ENCODE measurements around the gene NLGN1. TPM values are rescaled to one million over a fixed set of nuclear protein-coding genes. Genes with fewer than 3 reads are reported as not detected.

NLGN1 gene
- total and polyA plus RNA-seq, 2 experiments from 2014 or later: 14.3 to 20.1 TPM

DNA sequence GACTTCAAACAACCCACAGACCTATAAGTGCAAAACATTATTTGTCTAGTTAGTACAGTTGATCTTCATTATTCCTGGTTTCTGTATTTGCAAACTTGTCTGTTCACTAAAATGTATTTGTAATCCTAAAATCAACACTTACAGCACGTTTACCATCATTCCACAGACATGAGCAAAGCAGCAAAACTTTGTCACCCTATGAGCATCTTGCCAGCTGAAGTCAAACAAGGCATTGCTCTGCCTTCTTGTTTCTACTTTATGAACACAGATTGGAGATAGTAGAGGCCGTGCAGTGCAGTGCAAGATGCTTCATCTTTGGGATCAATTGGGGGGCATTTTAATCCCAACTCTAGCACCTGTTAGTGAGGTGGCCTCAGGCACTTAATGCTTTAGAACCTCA lies 202.1 kb downstream of the NLGN1 start:
- Histone ChIP-seq H4K20me1 (ENCODE audit: insufficient read depth) (no peaks in the 10 kb centered on the region), H2AFZ (no peak overlapping the region), H3F3A (ENCODE audit: insufficient read depth) (no peaks in the 10 kb centered on the region), H3K4me3 (no peak overlapping the region), H3K27ac (no peak overlapping the region), H3K9me2 (ENCODE audit: insufficient read depth) (no peaks in the 10 kb centered on the region), H3K4me1 (ENCODE audit: insufficient read depth) (peaks cover 6% of the 10 kb centered on the region; the same call in 1 of the 2 replicates), H3K27me3 (replicated peaks; ENCODE audit: insufficient read depth) (no peaks in the 10 kb centered on the region), H3K9me3 (ENCODE audit: low read depth) (no peaks in the 10 kb centered on the region), H3K36me3 (ENCODE audit: low read depth) (no peaks in the 10 kb centered on the region), H3K79me2 (ENCODE audit: insufficient read depth) (no peaks in the 10 kb centered on the region), H3K4me2 (ENCODE audit: unreplicated experiment) (no peak overlapping the region), H3K9ac (no peak overlapping the region)
- in situ Hi-C loops (cut with MboI): no loop called here
- DNase-seq: peak; percentile 46
- TF ChIP-seq EZH2 (IDR thresholded peaks at IDR 0.05; ENCODE audit: insufficient read depth, poor library complexity, severe bottlenecking): no peak
- TF ChIP-seq EZH2phosphoT487 (IDR thresholded peaks at IDR 0.05; ENCODE audit: insufficient read depth, low read depth): no peak
- 53% methylated on average over 2 of the region's 2 CpGs for WGBS, 2 experiments (ENCODE audit: low coverage in 1 of 2, low lambda C conversion rate in 2 of 2, missing lambda C conversion rate in 2 of 2)

- no peaks in the 10 kb centered on the region for H3K9me3 ChIP-seq (ENCODE audit: low read depth)
- no peak overlapping the region for H3K4me2 ChIP-seq (ENCODE audit: unreplicated experiment)
- no peak for DNase-seq
- H2AFZ ChIP-seq: no peak overlapping the region
- no peak overlapping the region for H3K4me3 ChIP-seq
- no peaks in the 10 kb centered on the region for H3K79me2 ChIP-seq (ENCODE audit: insufficient read depth)
- H3K9me2 ChIP-seq (ENCODE audit: insufficient read depth): no peaks in the 10 kb centered on the region
- H3F3A ChIP-seq (ENCODE audit: insufficient read depth): no peaks in the 10 kb centered on the region
- H3K36me3 ChIP-seq (ENCODE audit: low read depth): no peaks in the 10 kb centered on the region
- in situ Hi-C loops (cut with MboI): no loop called here
- H4K20me1 ChIP-seq (ENCODE audit: insufficient read depth): no peaks in the 10 kb centered on the region
- H3K4me1 ChIP-seq (ENCODE audit: insufficient read depth): no peaks in the 10 kb centered on the region
- no peak overlapping the region for H3K27ac ChIP-seq
- TF ChIP-seq EZH2 (IDR thresholded peaks at IDR 0.05; ENCODE audit: insufficient read depth, poor library complexity, severe bottlenecking) (no peak), EZH2phosphoT487 (IDR thresholded peaks at IDR 0.05; ENCODE audit: insufficient read depth, low read depth) (no peak)
- no peak overlapping the region for H3K9ac ChIP-seq
- no peaks in the 10 kb centered on the region for H3K27me3 ChIP-seq (replicated peaks; ENCODE audit: insufficient read depth)
Measured at GRCh38 chr3:173614522-173614921, 217.0 kb downstream of the NLGN1 start.

- no peaks in the 10 kb centered on the region for H3K9me2 ChIP-seq (ENCODE audit: insufficient read depth)
- H3K9ac ChIP-seq: no peak overlapping the region
- H3K27me3 ChIP-seq (replicated peaks; ENCODE audit: insufficient read depth): no peaks in the 10 kb centered on the region
- in situ Hi-C loops (cut with MboI): no loop called here
- H3K79me2 ChIP-seq (ENCODE audit: insufficient read depth): no peaks in the 10 kb centered on the region
- H3K9me3 ChIP-seq (ENCODE audit: low read depth): no peaks in the 10 kb centered on the region
- H2AFZ ChIP-seq: no peak overlapping the region
- no peaks in the 10 kb centered on the region for H4K20me1 ChIP-seq (ENCODE audit: insufficient read depth)
- H3K36me3 ChIP-seq (ENCODE audit: low read depth): no peaks in the 10 kb centered on the region
- no peak overlapping the region for H3K27ac ChIP-seq
- no peak overlapping the region for H3K4me2 ChIP-seq (ENCODE audit: unreplicated experiment)
- no peak for TF ChIP-seq EZH2phosphoT487 (IDR thresholded peaks at IDR 0.05; ENCODE audit: insufficient read depth, low read depth)
- no peak for TF ChIP-seq EZH2 (IDR thresholded peaks at IDR 0.05; ENCODE audit: insufficient read depth, poor library complexity, severe bottlenecking)
- no peak overlapping the region for H3K4me3 ChIP-seq
- H3F3A ChIP-seq (ENCODE audit: insufficient read depth): no peaks in the 10 kb centered on the region
- no peaks in the 10 kb centered on the region for H3K4me1 ChIP-seq (ENCODE audit: insufficient read depth)
- DNase-seq: no peak
Measured at GRCh38 chr3:173615661-173616060, 218.1 kb downstream of the NLGN1 start.

DNA sequence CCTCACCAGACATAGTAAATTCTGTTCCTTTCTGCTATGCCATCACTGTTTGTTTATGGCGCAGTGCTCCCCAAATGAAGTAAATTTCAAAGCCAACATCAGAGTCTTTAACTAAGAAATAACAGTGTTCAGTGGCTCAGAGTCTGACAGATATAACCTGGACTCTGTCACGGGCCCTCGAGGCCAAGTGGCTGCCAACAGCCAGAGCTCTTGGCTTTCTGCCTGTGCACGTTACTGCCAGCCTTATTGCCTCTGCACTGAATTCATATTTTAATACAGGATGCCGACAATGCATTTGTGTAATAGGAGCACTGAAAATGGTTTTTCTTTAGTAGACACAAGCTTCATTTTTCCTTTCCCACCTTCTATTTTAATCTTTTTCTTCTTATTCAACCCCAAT lies 219.9 kb downstream of the NLGN1 start:
- Histone ChIP-seq H3K27me3 (replicated peaks; ENCODE audit: insufficient read depth) (no peaks in the 10 kb centered on the region), H3F3A (ENCODE audit: insufficient read depth) (0 out of 2 replicates have a peak, but pooled peaks cover 4% of the 10 kb centered on the region), H3K4me1 (ENCODE audit: insufficient read depth) (peaks cover 7% of the 10 kb centered on the region; the same call in 1 of the 2 replicates), H4K20me1 (ENCODE audit: insufficient read depth) (no peaks in the 10 kb centered on the region), H3K27ac (no peak overlapping the region), H3K4me3 (no peak overlapping the region), H3K79me2 (ENCODE audit: insufficient read depth) (no peaks in the 10 kb centered on the region), H3K36me3 (ENCODE audit: low read depth) (no peaks in the 10 kb centered on the region), H2AFZ (no peak overlapping the region), H3K4me2 (ENCODE audit: unreplicated experiment) (no peak overlapping the region), H3K9ac (no peak overlapping the region), H3K9me3 (ENCODE audit: low read depth) (no peaks in the 10 kb centered on the region), H3K9me2 (ENCODE audit: insufficient read depth) (no peaks in the 10 kb centered on the region)
- TF ChIP-seq EZH2phosphoT487 (IDR thresholded peaks at IDR 0.05; ENCODE audit: insufficient read depth, low read depth): no peak
- no peak for TF ChIP-seq EZH2 (IDR thresholded peaks at IDR 0.05; ENCODE audit: insufficient read depth, poor library complexity, severe bottlenecking)
- 56 to 62% methylated on average over 5 of the region's 5 CpGs for WGBS, 2 experiments (ENCODE audit: low coverage in 1 of 2, low lambda C conversion rate in 2 of 2, missing lambda C conversion rate in 2 of 2)
- DNase-seq: no peak
- in situ Hi-C loops (cut with MboI): no loop called here

GRCh38 chr3:173618148-173618547 lies 220.6 kb downstream of the NLGN1 start:
- 0 out of 2 replicates have a peak, but pooled peaks cover 4% of the 10 kb centered on the region for H3F3A ChIP-seq (ENCODE audit: insufficient read depth)
- no peak for DNase-seq
- H4K20me1 ChIP-seq (ENCODE audit: insufficient read depth): no peaks in the 10 kb centered on the region
- H3K4me2 ChIP-seq (ENCODE audit: unreplicated experiment): no peak overlapping the region
- H3K36me3 ChIP-seq (ENCODE audit: low read depth): no peaks in the 10 kb centered on the region
- H3K4me1 ChIP-seq (ENCODE audit: insufficient read depth): peaks cover 7% of the 10 kb centered on the region; the same call in 1 of the 2 replicates
- H3K27ac ChIP-seq: no peak overlapping the region
- H3K4me3 ChIP-seq: no peak overlapping the region
- H3K27me3 ChIP-seq (replicated peaks; ENCODE audit: insufficient read depth): no peaks in the 10 kb centered on the region
- TF ChIP-seq EZH2phosphoT487 (IDR thresholded peaks at IDR 0.05; ENCODE audit: insufficient read depth, low read depth): no peak
- no peak for TF ChIP-seq EZH2 (IDR thresholded peaks at IDR 0.05; ENCODE audit: insufficient read depth, poor library complexity, severe bottlenecking)
- 85 to 86% methylated on average over 4 of the region's 4 CpGs for WGBS, 2 experiments (ENCODE audit: low coverage in 1 of 2, low lambda C conversion rate in 2 of 2, missing lambda C conversion rate in 2 of 2)
- H3K79me2 ChIP-seq (ENCODE audit: insufficient read depth): no peaks in the 10 kb centered on the region
- no peak overlapping the region for H2AFZ ChIP-seq
- H3K9me2 ChIP-seq (ENCODE audit: insufficient read depth): no peaks in the 10 kb centered on the region
- no peak overlapping the region for H3K9ac ChIP-seq
- in situ Hi-C loops (cut with MboI): no loop called here
- no peaks in the 10 kb centered on the region for H3K9me3 ChIP-seq (ENCODE audit: low read depth)

All from GM23248 (cell line).